ENCODE data around the gene HCRT.

HCRT gene

DNA sequence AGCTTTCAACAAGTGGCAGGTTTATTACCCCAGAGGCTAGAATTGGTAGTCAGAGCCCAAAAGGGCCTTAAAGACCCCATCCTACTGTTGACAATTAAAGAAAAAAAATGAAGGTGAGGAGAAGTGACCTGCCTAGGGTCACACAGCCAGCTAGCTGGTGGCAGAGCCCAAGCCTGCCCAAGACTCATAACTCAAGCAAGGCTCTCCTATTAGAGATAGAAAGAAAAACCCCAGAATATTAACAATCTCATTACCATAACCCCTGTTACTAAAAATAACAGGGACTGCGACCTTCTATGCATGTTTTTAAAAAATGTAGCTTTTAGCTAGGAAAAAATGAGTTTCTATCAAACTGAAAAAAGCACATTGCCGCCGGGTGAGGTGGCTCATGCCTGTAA is 48.6 kb downstream of the HCRT start:
- DNase-seq = no peak

- DNase-seq = no peak
Observed at GRCh38 chr17:42135664-42136653, 49.3 kb downstream of the HCRT start.

- DNase-seq = no peak
Observed at GRCh38 chr17:42135151-42135550, 50.1 kb downstream of the HCRT start.

All from activated CD4-positive, alpha-beta T cell treated with anti-CD3 and anti-CD28 coated beads for 48 hours (primary cell).